HepG2 (cell line): ENCODE measurements around the gene ZNF284. TPM values are rescaled to one million over a fixed set of nuclear protein-coding genes. Genes with fewer than 3 reads are reported as not detected.

ENCODE experiments used
- ATAC-seq: fragments of 200-7000 bp; cut with Tn5 transposase; 3 replicates; pipeline ENCODE4 v1.9.1; 2020; ENCODE audit warnings: mild to moderate bottlenecking, moderate library complexity
- BruUV-seq: library from RNA; stranded (reverse); fragments of 400-500 nt; replicated peaks from 2 replicates; lab custom pipeline; 2021; lab: Mats Ljungman, UMichigan
- CTCF ChIA-PET: fragments of 300-600 bp; formaldehyde crosslinking; extraction: SDS; loops from one replicate; lab custom pipeline; 2021; ENCODE audit warnings: low total read pairs, inconsistent platforms, low intra/inter-chr PET ratio; lab: Yijun Ruan, JAX
- POLR2A ChIA-PET: fragments of 350-600 bp; sonication (Branson Sonifier 250); formaldehyde crosslinking; loops from one replicate; lab custom pipeline; 2020; ENCODE audit warnings: antibody characterized with exemption, inconsistent platforms; lab: Yijun Ruan, JAX
- DNase-seq: peaks from one replicate; pipeline ENCODE4 v3.0.0-alpha.2; 2015; ENCODE audit warnings: low spot score
- FAIRE-seq: peaks from 3 replicates; lab custom pipeline; 2011; peaks lifted over from hg19 to GRCh38; lab: Jason Lieb, UNC
- H2AFZ ChIP-seq: one replicate; pipeline ENCODE4 v1.6.1; 2011; ENCODE audit warnings: low read length, inconsistent platforms
- H3K27ac ChIP-seq: fragments of 300-600 bp; 3 replicates; pipeline ENCODE4 v1.8.0; 2011; ENCODE audit warnings: mixed run types, mild to moderate bottlenecking, mixed read lengths, low read length, inconsistent platforms; ENCODE audit not compliant: insufficient read depth; ENCODE audit errors: extremely low read length
- H3K27me3 ChIP-seq, 2 experiments: fragments of 200-600 bp in 1 of 2; 2 replicates in 1 of 2; 3 replicates in 1 of 2; pipeline versions ENCODE4 v1.6.0 to v1.8.0; 2011; ENCODE audit warnings: low read length in 2 of 2, mild to moderate bottlenecking in 2 of 2, moderate library complexity in 2 of 2, inconsistent platforms in 1 of 2; ENCODE audit not compliant: insufficient read depth in 2 of 2, control insufficient read depth in 1 of 2
- H3K36me3 ChIP-seq, 2 experiments: fragments of 200-600 bp in 1 of 2; replicated peaks in 1 of 2; 2 replicates in 1 of 2; 3 replicates in 1 of 2; pipeline versions ENCODE4 v1.5.1 to v1.8.0; 2011; ENCODE audit warnings: low read length in 2 of 2, inconsistent platforms in 1 of 2; ENCODE audit not compliant: insufficient read depth in 2 of 2, control insufficient read depth in 1 of 2
- H3K4me1 ChIP-seq: 2 replicates; pipeline ENCODE4 v1.5.1; 2012; ENCODE audit warnings: low read length, inconsistent platforms; ENCODE audit not compliant: insufficient read depth
- H3K4me2 ChIP-seq: 2 replicates; pipeline ENCODE4 v1.6.0; 2011; ENCODE audit warnings: low read depth, low read length, inconsistent platforms
- H3K4me3 ChIP-seq, 3 experiments: fragments of 200-600 bp in 1 of 3; sonication (generic), shearing (Covaris generic) in 1 of 3; replicated peaks in 1 of 3; 2 replicates each; pipeline ENCODE4 v1.5.1; 2011 to 2016; ENCODE audit warnings: low read length in 3 of 3, inconsistent platforms in 2 of 3, low read depth in 2 of 3, mild to moderate bottlenecking in 2 of 3, control low read depth in 1 of 3, mixed read lengths in 1 of 3; ENCODE audit not compliant: insufficient read depth in 1 of 3
- H3K79me2 ChIP-seq: one replicate; pipeline ENCODE4 v1.6.1; 2011; ENCODE audit warnings: low read length, inconsistent platforms; ENCODE audit not compliant: insufficient read depth
- H3K9ac ChIP-seq: 2 replicates; pipeline ENCODE4 v1.6.0; 2011; ENCODE audit warnings: mild to moderate bottlenecking, low read depth, low read length, inconsistent platforms; ENCODE audit not compliant: insufficient read depth
- H3K9me3 ChIP-seq: 2 replicates; pipeline ENCODE4 v1.5.1; 2012; ENCODE audit warnings: mild to moderate bottlenecking, low read length
- H4K20me1 ChIP-seq: 2 replicates; pipeline ENCODE4 v1.6.0; 2011; ENCODE audit warnings: inconsistent platforms, mild to moderate bottlenecking, low read length, moderate library complexity; ENCODE audit not compliant: insufficient read depth
- FOXA1 ChIP-seq, 2 experiments: fragments of 450-650 bp in 1 of 2; sonication (generic) in 1 of 2; formaldehyde crosslinking in 1 of 2; IDR thresholded peaks; 2 replicates each; pipeline versions ENCODE4 v1.4.0 to v1.6.1; 2016 to 2020; ENCODE audit warnings: missing genetic modification reagents in 1 of 2
- ZFP1 ChIP-seq: IDR thresholded peaks from 2 replicates; pipeline ENCODE4 v1.6.1; 2016
- ZNF264 ChIP-seq: sonication (generic); formaldehyde crosslinking; IDR thresholded peaks from 2 replicates; pipeline ENCODE4 v1.4.0; 2020; ENCODE audit warnings: missing genetic modification reagents
- WGBS: methylation state at CpG from one replicate; pipeline ENCODE4 v1.1.6; 2017; ENCODE audit warnings: low lambda C conversion rate; 5-methylcytosine and 5-hydroxymethylcytosine counted together
- in situ Hi-C: cut with HindIII; loops from 2 replicates; pipeline ENCODE4 v1.10.0; 2017; ENCODE audit warnings: low pct_unique_long_range_greater_than_20kb; ENCODE audit not compliant: extremely low pct_ligation_motif_present
- intact Hi-C: fragments of 100-400 bp; cut with micrococcal nuclease; formaldehyde crosslinking; loops from one replicate; pipeline ENCODE4 v1.10.0; 2022; ENCODE audit not compliant: unreplicated experiment
- polyA plus RNA-seq, 8 experiments: library from polyadenylated mRNA; depleted of rRNA in 3 of 8; stranded (reverse) in 7 of 8; unstranded in 1 of 8; fragments of >200 nt; fragmentation: Illumina TruSeq in 4 of 8; extraction: Trizol in 4 of 8; gene quantifications; 2 replicates each; pipeline versions ENCODE4 v1.2.1 to v1.2.3, GENCODE V29; 2011 to 2016; ENCODE audit warnings: low read depth in 4 of 8, missing spikeins in 1 of 8, mixed read lengths in 1 of 8; ENCODE audit not compliant: insufficient read depth in 1 of 8
- total RNA-seq, 5 experiments: library from RNA; depleted of rRNA; stranded (reverse); fragments of >200 nt; fragmentation: Illumina TruSeq; extraction: Trizol; gene quantifications; 2 replicates each; pipeline ENCODE4 v1.2.3, GENCODE V29; 2016; ENCODE audit warnings: low read depth in 1 of 5
- TF ChIP-seq, protein P1 (sequence below): sonication (generic); formaldehyde crosslinking; IDR thresholded peaks from 2 replicates; pipeline ENCODE4 v1.8.0; 2022; ENCODE audit warnings: missing genetic modification reagents, mild to moderate bottlenecking, inconsistent platforms, borderline replicate concordance

ZNF284 gene
- total and polyA plus RNA-seq, 2 of the 13 experiments (the other 11 are each of a cell fraction or from before 2014, with no cell fraction given) = 1.2 to 2.3 TPM

DNA sequence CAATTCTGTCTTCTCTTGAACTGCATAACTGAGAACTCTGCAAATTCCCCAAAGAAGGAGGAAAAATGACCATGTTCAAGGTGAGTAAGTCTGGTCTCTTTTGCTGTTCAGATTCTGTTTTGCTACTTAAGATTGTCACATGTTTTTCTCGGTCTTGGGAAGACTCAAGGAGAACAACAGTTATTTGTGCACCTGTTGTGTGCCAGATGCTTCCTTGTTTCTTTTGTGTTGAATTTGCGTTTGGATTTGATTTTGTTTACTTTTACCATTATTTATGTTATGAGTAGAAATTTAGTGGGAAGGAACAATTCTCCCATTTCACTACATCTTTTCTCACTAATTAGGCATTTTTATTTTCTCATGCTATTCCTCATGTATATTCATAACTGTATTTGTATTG lies 4.4 kb downstream of the ZNF284 start (continued):
- TF ChIP-seq, protein P1, sequence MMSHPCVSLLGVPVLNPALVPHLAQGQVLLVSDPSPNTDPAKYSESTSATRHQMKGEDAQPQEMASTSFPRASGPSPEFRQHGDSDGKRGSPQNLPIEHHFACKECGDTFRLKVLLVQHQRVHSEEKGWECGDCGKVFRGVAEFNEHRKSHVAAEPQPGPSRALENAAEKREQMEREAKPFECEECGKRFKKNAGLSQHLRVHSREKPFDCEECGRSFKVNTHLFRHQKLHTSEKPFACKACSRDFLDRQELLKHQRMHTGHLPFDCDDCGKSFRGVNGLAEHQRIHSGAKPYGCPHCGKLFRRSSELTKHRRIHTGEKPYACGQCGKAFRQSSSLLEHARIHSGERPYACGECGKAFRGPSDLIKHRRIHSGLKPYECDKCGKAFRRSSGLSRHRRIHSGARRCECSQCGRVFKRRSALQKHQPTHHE (CRISPR knock-in tag) = no peak
- TF ChIP-seq FOXA1 (IDR thresholded peaks at IDR 0.05) (no peak), FOXA1 (CRISPR knock-in tag; IDR thresholded peaks at IDR 0.05) (no peak)

DNA sequence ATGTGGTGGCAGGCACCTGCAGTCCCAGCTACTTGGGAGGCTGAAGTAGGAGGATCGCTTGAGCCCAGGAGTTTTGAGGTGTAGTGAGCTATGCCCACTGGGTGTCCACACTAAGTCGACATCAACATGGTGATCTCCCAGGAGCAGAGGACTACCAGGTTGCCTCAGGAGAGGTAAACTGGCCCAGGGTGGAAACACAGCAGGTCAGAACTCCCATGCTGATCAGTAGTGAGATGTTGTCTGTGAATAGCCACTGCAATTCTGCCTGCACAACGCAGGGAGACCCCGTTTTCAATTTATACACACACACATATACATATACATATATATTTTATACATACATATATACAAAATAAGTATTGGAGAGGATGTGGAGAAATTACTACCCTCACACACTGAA lies 20.1 kb downstream of the ZNF284 start:
- intact Hi-C loops (loop anchor here (10.0 kb wide), 1 partner anchor 107 kb away; the partner anchor contains the start of gene ZNF155), in situ Hi-C loops (no loop called here)
- Histone ChIP-seq H3K4me2 (no peak overlapping the region), H3K79me2 (peaks cover 9% of the 10 kb centered on the region), H3K4me3 (no peak overlapping the region), H3K4me1 (peaks cover 6% of the 10 kb centered on the region), H3K9me3 (no peaks in the 10 kb centered on the region), H3K27ac (no peak overlapping the region), H3K27me3 (no peaks in the 10 kb centered on the region; a peak in 1 of 5 replicates), H4K20me1 (no peaks in the 10 kb centered on the region), H2AFZ (no peak overlapping the region), H3K36me3 (peaks cover under 1 to 2% of the 10 kb centered on the region in 2 experiments; a peak in 2 of 5 replicates), H3K9ac (no peak overlapping the region)
- WGBS = 33% methylated on average over 4 of the region's 4 CpGs
- no peak for DNase-seq
- TF ChIP-seq ZFP1 = no peak
- TF ChIP-seq ZNF264 (CRISPR knock-in tag) = no peak
- FAIRE-seq = no peak
- ChIA-PET CTCF (no interaction called here), POLR2A (no interaction called here)
- BruUV-seq = no TSS peak
- no peak for ATAC-seq
